Caco-2 (cell line): Measurements from ENCODE around the gene FRAS1. TPM values are rescaled to one million over a fixed set of nuclear protein-coding genes. Genes with fewer than 3 reads are reported as not detected.

ENCODE experiments used
- BruUV-seq: library from RNA; stranded (reverse); fragments of 400-500 nt; replicated peaks from 2 replicates; lab custom pipeline; 2021; lab: Mats Ljungman, UMichigan
- CTCF ChIA-PET: fragments of 300-600 bp; sonication (Branson Sonifier 250); formaldehyde crosslinking; loops from one replicate; lab custom pipeline; 2022; ENCODE audit warnings: antibody characterized with exemption; lab: Charles Lee
- POLR2A ChIA-PET: fragments of 300-600 bp; sonication (Branson Sonifier 250); formaldehyde crosslinking; loops from one replicate; lab custom pipeline; 2022; ENCODE audit warnings: antibody characterized with exemption; lab: Charles Lee
- DNase-seq, 2 experiments: peaks; one replicate each; pipeline versions ENCODE4 v3.0.0 to v3.0.0-alpha.2; 2020 to 2022
- H3K27me3 ChIP-seq: replicated peaks from 2 replicates; pipeline ENCODE4 v1.6.0; 2011; ENCODE audit warnings: low read length; ENCODE audit not compliant: control insufficient read depth, insufficient read depth
- H3K36me3 ChIP-seq: 2 replicates; pipeline ENCODE4 v1.5.1; 2011; ENCODE audit warnings: low read length; ENCODE audit not compliant: control insufficient read depth, insufficient read depth
- H3K4me1 ChIP-seq: fragments of 250-450 bp; sonication (Bioruptor Pico); 2 replicates; pipeline ENCODE4 v1.5.1; 2020; ENCODE audit warnings: mild to moderate bottlenecking
- H3K4me3 ChIP-seq: 2 replicates; pipeline ENCODE4 v1.5.1; 2011; ENCODE audit warnings: low read depth, mild to moderate bottlenecking, control low read depth, low read length
- H3K9me3 ChIP-seq: fragments of 250-450 bp; sonication (Bioruptor Pico); 2 replicates; pipeline ENCODE4 v1.5.1; 2020; ENCODE audit warnings: mild to moderate bottlenecking, moderate library complexity
- H3K27ac Mint-ChIP-seq: one replicate; pipeline ENCODE4 v1.8.0; 2022; ENCODE audit warnings: mixed read lengths; ENCODE audit not compliant: unreplicated experiment
- H3K27me3 Mint-ChIP-seq: one replicate; pipeline ENCODE4 v1.8.0; 2022; ENCODE audit warnings: mixed read lengths; ENCODE audit not compliant: insufficient read depth, unreplicated experiment
- H3K36me3 Mint-ChIP-seq: one replicate; pipeline ENCODE4 v1.8.0; 2022; ENCODE audit warnings: mild to moderate bottlenecking, mixed read lengths; ENCODE audit not compliant: insufficient read depth, unreplicated experiment
- H3K4me1 Mint-ChIP-seq: one replicate; pipeline ENCODE4 v1.8.0; 2022; ENCODE audit warnings: low read depth, mixed read lengths; ENCODE audit not compliant: unreplicated experiment
- H3K4me3 Mint-ChIP-seq: one replicate; pipeline ENCODE4 v1.8.0; 2022; ENCODE audit warnings: mild to moderate bottlenecking, moderate library complexity, mixed read lengths; ENCODE audit not compliant: unreplicated experiment
- H3K9me3 Mint-ChIP-seq: one replicate; pipeline ENCODE4 v1.8.0; 2022; ENCODE audit warnings: mixed read lengths; ENCODE audit not compliant: unreplicated experiment
- CTCF ChIP-seq, 2 experiments: fragments of 200-600 bp in 1 of 2; IDR thresholded peaks; 1 replicate in 1 of 2; 2 replicates in 1 of 2; pipeline versions ENCODE4 v1.5.1 to v1.8.0; 2011 to 2022; ENCODE audit warnings: antibody characterized with exemption in 1 of 2, control low read depth in 1 of 2, inconsistent platforms in 1 of 2, low read depth in 1 of 2, low read length in 1 of 2, mild to moderate bottlenecking in 1 of 2, moderate library complexity in 1 of 2; ENCODE audit not compliant: insufficient read depth in 1 of 2, severe bottlenecking in 1 of 2, unreplicated experiment in 1 of 2
- intact Hi-C: fragments of 100-400 bp; cut with micrococcal nuclease; formaldehyde crosslinking; loops from one replicate; pipeline ENCODE4 v1.10.0; 2022; ENCODE audit not compliant: unreplicated experiment
- total RNA-seq: library from RNA; stranded (reverse); gene quantifications from 2 replicates; pipeline ENCODE4 v1.2.3, GENCODE V29; 2022

Gene FRAS1
- total RNA-seq, 1 experiment from 2014 or later, result 40.8 TPM

GRCh38 chr4:78074759-78075158 is 17.6 kb downstream of the FRAS1 start:
- no TSS peak for BruUV-seq
- H3K27me3 ChIP-seq, result no peaks in the 10 kb centered on the region
- intact Hi-C loops, result no loop called here
- H3K4me1 ChIP-seq, result no peaks in the 10 kb centered on the region
- Mint-ChIP-seq H3K27me3 (no peaks in the 10 kb centered on the region), H3K4me3 (no peak overlapping the region), H3K4me1 (peaks cover 6% of the 10 kb centered on the region), H3K36me3 (peaks cover 5% of the 10 kb centered on the region), H3K27ac (no peak overlapping the region), H3K9me3 (no peaks in the 10 kb centered on the region)
- no peaks in the 10 kb centered on the region; the same call in 1 of the 2 replicates for H3K36me3 ChIP-seq
- ChIA-PET POLR2A (no interaction called here), CTCF (no interaction called here)
- H3K9me3 ChIP-seq, result no peaks in the 10 kb centered on the region
- DNase-seq, result no peak
- TF ChIP-seq CTCF (IDR thresholded peaks at IDR 0.05; ENCODE audit: insufficient read depth in 1 of 2, low read depth in 1 of 2, low read length in 1 of 2, severe bottlenecking in 1 of 2, unreplicated experiment in 1 of 2), result no peak
- H3K4me3 ChIP-seq, result no peak overlapping the region

DNA sequence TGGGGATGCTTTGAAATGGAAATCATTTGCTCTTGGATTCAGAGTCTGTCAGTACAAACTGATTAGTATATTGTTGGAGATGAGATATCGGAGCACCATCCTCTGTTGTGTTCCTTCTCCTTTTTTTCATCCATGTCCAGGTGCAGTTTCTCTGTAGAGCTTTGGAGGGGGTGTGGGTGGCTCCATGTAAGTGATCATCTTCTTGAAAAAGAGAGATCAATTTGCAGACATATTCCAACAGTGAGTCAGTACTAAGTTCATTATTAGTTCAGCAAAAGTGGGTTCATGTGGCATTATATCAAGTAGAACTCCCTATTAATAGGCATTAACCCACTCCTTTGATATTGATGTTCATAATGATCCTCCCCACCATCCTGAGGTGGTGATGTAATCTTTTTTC is 18.9 kb downstream of the FRAS1 start:
- Mint-ChIP-seq H3K4me1 (peaks cover 12% of the 10 kb centered on the region), H3K36me3 (peaks cover 3% of the 10 kb centered on the region), H3K27ac (no peak overlapping the region), H3K4me3 (no peak overlapping the region), H3K27me3 (no peaks in the 10 kb centered on the region), H3K9me3 (no peaks in the 10 kb centered on the region)
- no peaks in the 10 kb centered on the region; the same call in 1 of the 2 replicates for H3K36me3 ChIP-seq
- no peaks in the 10 kb centered on the region for H3K9me3 ChIP-seq
- intact Hi-C loops, result no loop called here
- no peak overlapping the region for H3K4me3 ChIP-seq
- BruUV-seq, result no TSS peak
- DNase-seq, result no peak
- POLR2A ChIA-PET, result no interaction called here
- no peak for TF ChIP-seq CTCF (IDR thresholded peaks at IDR 0.05; ENCODE audit: insufficient read depth in 1 of 2, low read depth in 1 of 2, low read length in 1 of 2, severe bottlenecking in 1 of 2, unreplicated experiment in 1 of 2)
- no peaks in the 10 kb centered on the region for H3K4me1 ChIP-seq
- CTCF ChIA-PET, result no interaction called here
- no peaks in the 10 kb centered on the region for H3K27me3 ChIP-seq

DNA sequence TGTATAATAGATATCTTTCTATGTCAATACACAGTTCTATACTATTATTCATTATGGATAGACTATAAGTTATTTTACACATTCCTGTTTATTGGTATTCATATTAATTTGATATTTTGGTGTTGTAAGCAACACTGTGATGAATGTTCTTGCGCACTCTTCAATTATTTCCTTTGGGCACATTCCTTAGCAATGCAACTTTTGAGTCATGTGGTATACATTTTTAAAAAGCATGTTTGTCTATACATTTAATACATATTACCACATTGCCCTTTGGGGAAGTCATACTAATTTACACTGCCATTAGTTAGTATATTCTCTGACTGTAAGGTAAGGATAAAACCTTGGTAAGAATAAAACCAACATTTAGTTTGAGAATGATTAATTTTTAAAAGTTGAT is 21.0 kb downstream of the FRAS1 start:
- H3K27me3 ChIP-seq, result no peaks in the 10 kb centered on the region
- CTCF ChIA-PET, result no interaction called here
- BruUV-seq, result no TSS peak
- POLR2A ChIA-PET, result no interaction called here
- H3K9me3 ChIP-seq, result no peaks in the 10 kb centered on the region
- H3K27ac Mint-ChIP-seq, result no peak overlapping the region
- H3K4me3 ChIP-seq, result no peak overlapping the region
- H3K27me3 Mint-ChIP-seq, result no peaks in the 10 kb centered on the region
- peaks cover 12% of the 10 kb centered on the region for H3K4me1 Mint-ChIP-seq
- no peak overlapping the region for H3K4me3 Mint-ChIP-seq
- H3K4me1 ChIP-seq, result no peaks in the 10 kb centered on the region
- TF ChIP-seq CTCF (IDR thresholded peaks at IDR 0.05; ENCODE audit: insufficient read depth in 1 of 2, low read depth in 1 of 2, low read length in 1 of 2, severe bottlenecking in 1 of 2, unreplicated experiment in 1 of 2), result no peak
- H3K36me3 ChIP-seq, result no peaks in the 10 kb centered on the region
- no peaks in the 10 kb centered on the region for H3K9me3 Mint-ChIP-seq
- no peaks in the 10 kb centered on the region for H3K36me3 Mint-ChIP-seq
- no peak for DNase-seq
- intact Hi-C loops, result no loop called here
